ENCODE measurements around the gene WDR88. TPM values are rescaled to one million over a fixed set of nuclear protein-coding genes. Genes with fewer than 3 reads are reported as not detected.
"Not testable (repeated sequence)": the region's sequence is repeated elsewhere in the genome, so short reads cannot be mapped to it uniquely, and the experiment has no call there.

The WDR88 gene
- total and polyA plus RNA-seq, 2 of the 4 experiments (the other 2 are of a cell fraction): not detected

DNA sequence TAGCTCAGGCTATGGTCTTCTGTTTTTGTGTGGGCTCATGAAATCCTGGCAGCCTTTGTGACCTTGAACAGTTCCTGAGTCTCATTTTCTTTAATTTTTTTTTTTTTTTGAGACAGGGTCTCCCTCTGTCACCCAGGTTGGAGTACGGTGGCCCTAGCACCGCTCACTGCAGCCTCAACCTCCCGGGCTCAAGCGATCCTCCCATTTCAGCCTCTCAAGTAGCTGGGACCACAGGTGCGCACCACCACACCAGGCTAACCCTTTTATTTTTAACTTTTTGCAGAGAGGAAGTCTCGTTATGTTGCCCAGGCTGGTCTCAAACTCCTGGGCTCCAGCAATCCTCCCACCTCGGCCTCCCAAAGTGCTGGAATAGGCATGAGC, 77.9 kb downstream of the WDR88 start:
- H4K5ac ChIP-seq (ENCODE audit: low read depth, low read length); H3K4me2 ChIP-seq (ENCODE audit: low read depth, low read length); BruUV-seq (replicated peaks); H2AK5ac ChIP-seq (ENCODE audit: low read depth, low read length); POLR2A ChIA-PET (ENCODE audit: unreplicated experiment); H3K9me1 ChIP-seq (ENCODE audit: insufficient read depth, low read length); H2BK5ac ChIP-seq (ENCODE audit: low read depth, low read length, poor library complexity, severe bottlenecking); intact Hi-C loops (cut with micrococcal nuclease); H2AK9ac ChIP-seq (replicated peaks; ENCODE audit: low read depth, low read length, poor library complexity); H3K9ac ChIP-seq (ENCODE audit: low read depth, low read length); H3K56ac ChIP-seq (ENCODE audit: extremely low read depth, insufficient read depth, low read length); H3K79me1 ChIP-seq (ENCODE audit: low read depth in 1 of 2, low read length in 2 of 2); H4K8ac ChIP-seq (ENCODE audit: low read depth in 2 of 2, low read length in 2 of 2); DNase-seq; in situ Hi-C loops (cut with MboI; ENCODE audit: low sequenced_read_pairs); H3K23ac ChIP-seq (ENCODE audit: low read depth, low read length); H2AFZ ChIP-seq (replicated peaks; ENCODE audit: low read length, poor library complexity); H3K4me1 ChIP-seq (ENCODE audit: control insufficient read depth, insufficient read depth, low read length); H4K20me1 ChIP-seq (ENCODE audit: insufficient read depth, low read length); dilution Hi-C loops (cut with HindIII; ENCODE audit: low sequenced_read_pairs, unreplicated experiment); H3K4ac ChIP-seq (ENCODE audit: low read depth, low read length); CTCF ChIA-PET; H3K14ac ChIP-seq (replicated peaks; ENCODE audit: low read depth, low read length); H3K9me3 ChIP-seq (ENCODE audit: control insufficient read depth, insufficient read depth, low read length); H3K27me3 ChIP-seq (ENCODE audit: control insufficient read depth, insufficient read depth, low read length); H3K36me3 ChIP-seq (ENCODE audit: control insufficient read depth, insufficient read depth, low read length); H3K18ac ChIP-seq (ENCODE audit: low read depth, low read length); H2BK120ac ChIP-seq (ENCODE audit: low read depth, low read length); H3K27ac ChIP-seq (ENCODE audit: insufficient read depth, low read length); ATAC-seq (ENCODE audit: low read depth); H2BK15ac ChIP-seq (ENCODE audit: low read depth, low read length); H2BK20ac ChIP-seq (ENCODE audit: low read depth, low read length); H4K91ac ChIP-seq (ENCODE audit: insufficient read depth, low read depth, low read length); H3K4me3 ChIP-seq (ENCODE audit: insufficient read depth, low read depth, low read length): not testable (repeated sequence)
- 80% methylated on average over 1 of the region's 7 CpGs; no CpG with 5 or more reads in 1 of the 2 experiments for WGBS, 2 experiments (ENCODE audit: extremely low coverage in 2 of 2, insufficient read length in 1 of 2)

Data from IMR-90 (cell line).